HUDEP-2 (cell line): ENCODE measurements around the gene NFKBIZ.
"Not testable (repeated sequence)": the region's sequence is repeated elsewhere in the genome, so short reads cannot be mapped to it uniquely, and the experiment has no call there.

Source experiments
- DNase-seq, 76 experiments: peaks; one replicate each; lab custom pipeline; 2025; ENCODE audit not compliant: unreplicated experiment in 76 of 76; lab: John Stamatoyannopoulos, UW

NFKBIZ gene

GRCh38 chr3:101903451-101903871 is 54.1 kb downstream of the NFKBIZ start:
- DNase-seq = no peak

GRCh38 chr3:101905573-101905972 is 56.3 kb downstream of the NFKBIZ start:
- not testable (repeated sequence) for DNase-seq
